ENCODE results near the gene CFAP99. TPM values are rescaled to one million over a fixed set of nuclear protein-coding genes. Genes with fewer than 3 reads are reported as not detected.

CFAP99 gene
- total and polyA plus RNA-seq, 4 donors, result 0.20 to 6.4 (median 5.9) TPM

DNA sequence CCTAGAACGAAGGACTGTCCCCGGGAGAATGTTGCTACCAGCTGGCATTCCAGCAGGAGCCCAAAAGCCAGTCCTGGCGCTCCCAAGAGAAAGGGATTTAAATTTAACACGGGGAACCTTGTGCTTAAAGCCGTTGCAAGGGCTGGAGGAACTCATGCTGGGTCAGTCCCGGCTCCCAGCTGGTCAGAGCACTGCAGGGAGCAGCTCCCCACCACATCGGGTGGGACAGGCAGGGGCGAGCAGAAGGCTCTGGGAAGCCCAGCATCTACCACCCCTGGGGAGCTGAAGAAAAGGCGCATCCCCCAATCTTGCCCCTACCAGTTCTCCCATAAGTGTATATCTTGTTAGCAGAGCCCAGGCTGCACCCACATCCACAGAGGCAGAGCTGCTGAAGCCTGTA lies 15.7 kb downstream of the CFAP99 start:
- Histone ChIP-seq H3K4me1 (ENCODE audit: control insufficient read depth, insufficient read depth, low read length) (peaks cover 30% of the 10 kb centered on the region), H3K27me3 (ENCODE audit: control insufficient read depth, insufficient read depth, low read length) (no peaks in the 10 kb centered on the region), H3K9me3 (ENCODE audit: control insufficient read depth, insufficient read depth, low read length) (no peaks in the 10 kb centered on the region), H3K27ac (ENCODE audit: low read depth, low read length) (no peak overlapping the region), H3K4me3 (ENCODE audit: low read depth, low read length) (no peak overlapping the region), H3K36me3 (ENCODE audit: control insufficient read depth, insufficient read depth, low read length) (peaks cover 6% of the 10 kb centered on the region)
- DNase-seq (ENCODE audit: low read depth in 4 of 6, low spot score in 6 of 6), result no peak
- WGBS (ENCODE audit: insufficient coverage), result 43% methylated on average over 8 of the region's 9 CpGs

DNA sequence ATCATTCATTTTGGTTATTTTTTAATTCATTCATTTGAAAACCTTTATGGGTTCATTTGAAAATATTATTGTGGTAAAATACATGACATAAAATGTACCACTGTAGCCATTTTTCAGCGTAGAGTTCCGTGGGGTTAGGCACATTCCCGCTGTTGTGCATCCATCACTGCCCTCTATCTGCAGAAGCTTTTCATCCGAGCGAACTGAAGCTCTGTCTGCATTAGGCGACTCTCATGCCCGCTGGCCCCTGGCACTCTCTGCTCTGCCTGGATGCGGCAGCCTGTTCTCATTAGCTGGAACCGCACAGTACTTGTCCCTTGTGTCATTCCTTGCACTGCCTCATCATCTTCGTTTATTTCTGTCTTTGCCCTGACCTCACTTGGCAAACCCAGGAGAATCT lies 17.5 kb downstream of the CFAP99 start:
- DNase-seq (ENCODE audit: low read depth in 4 of 6, low spot score in 6 of 6), result peak in 2 of 6 donors; percentile 58 to 78
- Histone ChIP-seq H3K4me3 (ENCODE audit: low read depth, low read length) (no peak overlapping the region), H3K9me3 (ENCODE audit: control insufficient read depth, insufficient read depth, low read length) (no peaks in the 10 kb centered on the region), H3K27me3 (ENCODE audit: control insufficient read depth, insufficient read depth, low read length) (no peaks in the 10 kb centered on the region), H3K4me1 (ENCODE audit: control insufficient read depth, insufficient read depth, low read length) (peaks cover 30% of the 10 kb centered on the region), H3K36me3 (ENCODE audit: control insufficient read depth, insufficient read depth, low read length) (peaks cover 6% of the 10 kb centered on the region), H3K27ac (ENCODE audit: low read depth, low read length) (no peak overlapping the region)
- 24% methylated on average over 10 of the region's 10 CpGs for WGBS (ENCODE audit: insufficient coverage)

- WGBS (ENCODE audit: insufficient coverage), result 81% methylated on average over 30 of the region's 30 CpGs
- Histone ChIP-seq H3K27me3 (ENCODE audit: control insufficient read depth, insufficient read depth, low read length) (no peaks in the 10 kb centered on the region), H3K4me3 (ENCODE audit: low read depth, low read length) (no peak overlapping the region), H3K9me3 (ENCODE audit: control insufficient read depth, insufficient read depth, low read length) (no peaks in the 10 kb centered on the region), H3K27ac (ENCODE audit: low read depth, low read length) (no peak overlapping the region), H3K36me3 (ENCODE audit: control insufficient read depth, insufficient read depth, low read length) (peaks cover 6% of the 10 kb centered on the region), H3K4me1 (ENCODE audit: control insufficient read depth, insufficient read depth, low read length) (peaks cover 30% of the 10 kb centered on the region)
- no peak for DNase-seq (ENCODE audit: low read depth in 4 of 6, low spot score in 6 of 6)
Observed at GRCh38 chr4:2436761-2437474, 18.2 kb downstream of the CFAP99 start.

- no peak overlapping the region for H3K27ac ChIP-seq (ENCODE audit: low read depth, low read length)
- H3K4me1 ChIP-seq (ENCODE audit: control insufficient read depth, insufficient read depth, low read length), result peaks cover 25% of the 10 kb centered on the region
- no peak overlapping the region for H3K4me3 ChIP-seq (ENCODE audit: low read depth, low read length)
- H3K9me3 ChIP-seq (ENCODE audit: control insufficient read depth, insufficient read depth, low read length), result no peaks in the 10 kb centered on the region
- no peaks in the 10 kb centered on the region for H3K27me3 ChIP-seq (ENCODE audit: control insufficient read depth, insufficient read depth, low read length)
- no peak for DNase-seq (ENCODE audit: low read depth in 4 of 6, low spot score in 6 of 6)
- 87% methylated on average over 23 of the region's 25 CpGs for WGBS (ENCODE audit: insufficient coverage)
- H3K36me3 ChIP-seq (ENCODE audit: control insufficient read depth, insufficient read depth, low read length), result peaks cover 6% of the 10 kb centered on the region
Observed at GRCh38 chr4:2437475-2438215, 18.9 kb downstream of the CFAP99 start.

GRCh38 chr4:2438822-2439718 lies 20.3 kb downstream of the CFAP99 start:
- Histone ChIP-seq H3K4me1 (ENCODE audit: control insufficient read depth, insufficient read depth, low read length) (peaks cover 11% of the 10 kb centered on the region), H3K36me3 (ENCODE audit: control insufficient read depth, insufficient read depth, low read length) (peaks cover 6% of the 10 kb centered on the region), H3K4me3 (ENCODE audit: low read depth, low read length) (no peak overlapping the region), H3K27me3 (ENCODE audit: control insufficient read depth, insufficient read depth, low read length) (no peaks in the 10 kb centered on the region), H3K27ac (ENCODE audit: low read depth, low read length) (no peak overlapping the region), H3K9me3 (ENCODE audit: control insufficient read depth, insufficient read depth, low read length) (no peaks in the 10 kb centered on the region)
- no peak for DNase-seq (ENCODE audit: low read depth in 4 of 6, low spot score in 6 of 6)
- 74% methylated on average over 13 of the region's 16 CpGs for WGBS (ENCODE audit: insufficient coverage)

DNA sequence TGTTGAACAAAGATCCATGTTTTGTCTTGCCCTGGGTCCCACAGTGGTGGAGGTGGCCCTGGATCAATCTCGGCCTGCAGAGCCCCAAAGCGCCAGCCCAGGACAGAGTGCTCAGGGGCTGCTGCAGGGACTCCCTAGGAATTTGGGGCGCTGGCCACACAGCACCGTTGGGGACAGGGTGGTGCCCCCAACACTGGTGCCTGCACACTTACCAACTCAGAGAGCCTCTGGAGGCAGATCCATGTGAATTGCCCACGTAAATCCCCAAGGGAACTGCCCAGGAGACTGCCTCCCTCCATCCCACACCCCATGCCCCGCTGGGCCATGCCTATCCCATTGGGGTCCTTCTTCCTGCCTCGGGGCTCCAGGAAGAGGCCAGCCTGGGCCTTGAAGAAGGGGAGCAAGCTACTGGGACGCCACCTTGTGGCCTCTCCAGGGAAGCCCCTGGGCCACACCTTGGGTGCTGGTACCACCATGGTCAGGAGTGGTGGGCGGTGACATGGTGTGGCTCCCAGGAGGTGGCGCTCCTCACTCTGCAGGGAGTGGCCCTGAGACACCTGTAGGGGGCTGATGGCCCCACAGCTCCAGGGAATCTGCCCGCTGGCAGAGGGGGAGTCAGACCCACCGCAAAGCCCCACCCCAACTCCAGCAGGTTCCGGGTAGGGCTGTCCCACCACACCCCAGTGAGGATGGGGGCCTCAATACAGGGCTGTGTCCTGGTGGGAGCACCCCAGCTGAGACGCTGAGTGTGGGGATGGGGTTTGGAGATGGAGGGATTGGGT lies 22.8 kb downstream of the CFAP99 start:
- DNase-seq (ENCODE audit: low read depth in 4 of 6, low spot score in 6 of 6), result no peak
- H3K9me3 ChIP-seq (ENCODE audit: control insufficient read depth, insufficient read depth, low read length), result no peaks in the 10 kb centered on the region
- H3K27ac ChIP-seq (ENCODE audit: low read depth, low read length), result no peak overlapping the region
- no peaks in the 10 kb centered on the region for H3K27me3 ChIP-seq (ENCODE audit: control insufficient read depth, insufficient read depth, low read length)
- H3K36me3 ChIP-seq (ENCODE audit: control insufficient read depth, insufficient read depth, low read length), result peaks cover 9% of the 10 kb centered on the region
- 63% methylated on average over 9 of the region's 14 CpGs for WGBS (ENCODE audit: insufficient coverage)
- H3K4me1 ChIP-seq (ENCODE audit: control insufficient read depth, insufficient read depth, low read length), result peaks cover 4% of the 10 kb centered on the region
- H3K4me3 ChIP-seq (ENCODE audit: low read depth, low read length), result no peak overlapping the region

GRCh38 chr4:2442175-2442993 lies 23.6 kb downstream of the CFAP99 start:
- DNase-seq (ENCODE audit: low read depth in 4 of 6, low spot score in 6 of 6), result no peak
- H3K27ac ChIP-seq (ENCODE audit: low read depth, low read length), result no peak overlapping the region
- 79% methylated on average over 15 of the region's 20 CpGs for WGBS (ENCODE audit: insufficient coverage)

GRCh38 chr4:2443061-2443730 lies 24.4 kb downstream of the CFAP99 start:
- DNase-seq (ENCODE audit: low read depth in 4 of 6, low spot score in 6 of 6), result no peak
- 86% methylated on average over 18 of the region's 20 CpGs for WGBS (ENCODE audit: insufficient coverage)
- Histone ChIP-seq H3K9me3 (ENCODE audit: control insufficient read depth, insufficient read depth, low read length) (no peaks in the 10 kb centered on the region), H3K27me3 (ENCODE audit: control insufficient read depth, insufficient read depth, low read length) (no peaks in the 10 kb centered on the region), H3K4me1 (ENCODE audit: control insufficient read depth, insufficient read depth, low read length) (no peaks in the 10 kb centered on the region), H3K4me3 (ENCODE audit: low read depth, low read length) (no peak overlapping the region), H3K36me3 (ENCODE audit: control insufficient read depth, insufficient read depth, low read length) (peaks cover 6% of the 10 kb centered on the region), H3K27ac (ENCODE audit: low read depth, low read length) (no peak overlapping the region)

More at GRCh38 chr4:2442175-2442993, 23.6 kb downstream of the CFAP99 start:
- Histone ChIP-seq H3K27me3 (ENCODE audit: control insufficient read depth, insufficient read depth, low read length) (no peaks in the 10 kb centered on the region), H3K36me3 (ENCODE audit: control insufficient read depth, insufficient read depth, low read length) (peaks cover 6% of the 10 kb centered on the region), H3K4me3 (ENCODE audit: low read depth, low read length) (no peak overlapping the region), H3K9me3 (ENCODE audit: control insufficient read depth, insufficient read depth, low read length) (no peaks in the 10 kb centered on the region), H3K4me1 (ENCODE audit: control insufficient read depth, insufficient read depth, low read length) (no peaks in the 10 kb centered on the region)

All from spinal cord (tissue), 10 donors.